GM12872 (cell line): ENCODE measurements around the gene MAGI2.

Experiments
- CTCF ChIP-seq: IDR thresholded peaks from 3 replicates; pipeline ENCODE4 v1.5.1; 2011; ENCODE audit warnings: low read depth, mild to moderate bottlenecking, low read length, moderate library complexity; ENCODE audit not compliant: insufficient read depth

Gene MAGI2

GRCh38 chr7:78501064-78501463, 952.4 kb downstream of the MAGI2 start:
- TF ChIP-seq CTCF, result no peak

- no peak for TF ChIP-seq CTCF
Observed at GRCh38 chr7:78499971-78500370, 953.5 kb downstream of the MAGI2 start.

GRCh38 chr7:78499283-78499682, 954.2 kb downstream of the MAGI2 start:
- TF ChIP-seq CTCF, result no peak

GRCh38 chr7:78497728-78498427, 955.6 kb downstream of the MAGI2 start:
- TF ChIP-seq CTCF, result no peak

GRCh38 chr7:78496096-78496630, 957.3 kb downstream of the MAGI2 start:
- no peak for TF ChIP-seq CTCF

- no peak for TF ChIP-seq CTCF
Observed at GRCh38 chr7:78493401-78493800, 960.1 kb downstream of the MAGI2 start.

GRCh38 chr7:78492146-78492545, 961.3 kb downstream of the MAGI2 start:
- no peak for TF ChIP-seq CTCF
